ENCODE data around the gene CXCL14. TPM values are rescaled to one million over a fixed set of nuclear protein-coding genes. Genes with fewer than 3 reads are reported as not detected.

Gene CXCL14
- total and polyA plus RNA-seq, 2 of the 13 experiments (the other 11 are each of a cell fraction or from before 2014, with no cell fraction given): not detected

DNA sequence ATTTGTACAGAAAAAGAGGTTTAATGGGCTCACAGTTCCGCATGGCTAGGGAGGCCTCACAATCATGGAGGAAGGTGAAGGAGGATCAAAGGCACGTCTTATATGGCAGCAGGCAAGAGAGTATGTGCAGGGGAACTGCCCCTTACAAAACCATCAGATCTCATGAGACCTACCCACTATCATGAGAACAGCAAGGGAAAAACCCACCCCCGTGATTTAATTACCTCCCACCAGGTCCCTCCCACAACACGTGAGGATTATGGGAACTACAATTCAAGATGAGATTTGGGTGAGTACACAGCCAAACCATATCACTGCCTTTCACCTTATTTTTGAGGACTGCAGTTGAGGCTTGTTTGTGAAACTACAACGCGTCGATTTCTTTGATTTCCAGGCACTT lies 22.2 kb downstream of the CXCL14 start:
- Histone ChIP-seq H3K36me3 (replicated peaks in 1 of 2; ENCODE audit: control insufficient read depth in 1 of 2, insufficient read depth in 2 of 2, low read length in 2 of 2) (no peaks in the 10 kb centered on the region), H3K4me1 (ENCODE audit: insufficient read depth, low read length) (no peaks in the 10 kb centered on the region), H3K4me2 (ENCODE audit: low read depth, low read length) (no peak overlapping the region), H3K9me3 (ENCODE audit: low read length) (no peaks in the 10 kb centered on the region), H3K4me3 (replicated peaks in 1 of 3; ENCODE audit: insufficient read depth in 1 of 3, low read depth in 2 of 3, low read length in 3 of 3) (no peak overlapping the region), H4K20me1 (ENCODE audit: insufficient read depth, low read length) (no peaks in the 10 kb centered on the region), H3K79me2 (ENCODE audit: insufficient read depth, low read length) (no peaks in the 10 kb centered on the region), H2AFZ (ENCODE audit: low read length) (no peak overlapping the region), H3K27me3 (ENCODE audit: control insufficient read depth in 1 of 2, insufficient read depth in 2 of 2, low read length in 2 of 2) (0 out of 5 replicates have a peak, but pooled peaks cover 0 to 1% of the 10 kb centered on the region in 2 experiments), H3K27ac (ENCODE audit: extremely low read length, insufficient read depth, low read length) (no peak overlapping the region), H3K9ac (ENCODE audit: insufficient read depth, low read depth, low read length) (no peak overlapping the region)
- TF ChIP-seq ZNF44 (CRISPR knock-in tag; IDR thresholded peaks at IDR 0.05) (no peak), KLF12 (CRISPR knock-in tag; IDR thresholded peaks at IDR 0.05; ENCODE audit: borderline replicate concordance) (no peak), SRF (IDR thresholded peaks at IDR 0.05; ENCODE audit: low read depth, low read length) (no peak)
- WGBS (ENCODE audit: low lambda C conversion rate): 43% methylated on average over 7 of the region's 7 CpGs
- in situ Hi-C loops (cut with HindIII; ENCODE audit: extremely low pct_ligation_motif_present, low pct_unique_long_range_greater_than_20kb): loop anchor here (25.0 kb wide), 1 partner anchor 556 kb away; no protein-coding TSS in a partner anchor
- intact Hi-C loops (cut with micrococcal nuclease; ENCODE audit: unreplicated experiment): no loop called here
- no peak for FAIRE-seq
- no peak for ATAC-seq
- POLR2A ChIA-PET: no interaction called here
- CTCF ChIA-PET (ENCODE audit: low intra/inter-chr PET ratio, low total read pairs): no interaction called here
- BruUV-seq (replicated peaks): no TSS peak
- no peak for DNase-seq (ENCODE audit: low spot score)

DNA sequence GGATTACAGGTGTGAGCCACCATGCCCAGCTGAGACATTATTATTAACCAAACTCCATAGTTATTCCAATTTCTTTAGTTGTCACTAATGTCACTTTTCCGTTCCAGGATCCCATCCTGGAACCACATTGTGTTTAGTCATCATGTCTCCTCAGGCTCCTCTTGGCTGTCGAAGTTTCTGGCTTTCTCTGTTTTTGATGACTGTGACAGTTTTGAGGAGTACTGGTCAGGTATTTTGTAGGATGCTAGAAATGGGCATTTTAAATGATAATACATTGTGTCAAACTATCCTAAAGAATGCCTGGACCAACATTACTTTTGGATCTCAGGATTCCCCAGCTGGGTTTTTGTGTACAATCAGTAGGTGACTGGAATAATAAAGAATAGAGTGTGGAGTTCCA lies 23.3 kb downstream of the CXCL14 start:
- intact Hi-C loops (cut with micrococcal nuclease; ENCODE audit: unreplicated experiment): no loop called here
- in situ Hi-C loops (cut with HindIII; ENCODE audit: extremely low pct_ligation_motif_present, low pct_unique_long_range_greater_than_20kb): loop anchor here (25.0 kb wide), 1 partner anchor 557 kb away; no protein-coding TSS in a partner anchor
- ChIA-PET POLR2A (no interaction called here), CTCF (ENCODE audit: low intra/inter-chr PET ratio, low total read pairs) (no interaction called here)
- 0 out of 5 replicates have a peak, but pooled peaks cover 0 to 1% of the 10 kb centered on the region in 2 experiments for H3K27me3 ChIP-seq (ENCODE audit: control insufficient read depth in 1 of 2, insufficient read depth in 2 of 2, low read length in 2 of 2)
- no peak overlapping the region for H3K9ac ChIP-seq (ENCODE audit: insufficient read depth, low read depth, low read length)
- no peaks in the 10 kb centered on the region for H3K79me2 ChIP-seq (ENCODE audit: insufficient read depth, low read length)
- no peak for DNase-seq (ENCODE audit: low spot score)
- no peaks in the 10 kb centered on the region for H3K36me3 ChIP-seq (replicated peaks in 1 of 2; ENCODE audit: control insufficient read depth in 1 of 2, insufficient read depth in 2 of 2, low read length in 2 of 2)
- H3K9me3 ChIP-seq (ENCODE audit: low read length): no peaks in the 10 kb centered on the region
- FAIRE-seq: no peak
- 12% methylated on average over 2 of the region's 2 CpGs for WGBS (ENCODE audit: low lambda C conversion rate)
- BruUV-seq (replicated peaks): no TSS peak
- no peak overlapping the region for H3K4me3 ChIP-seq (replicated peaks in 1 of 3; ENCODE audit: insufficient read depth in 1 of 3, low read depth in 2 of 3, low read length in 3 of 3)
- H3K4me2 ChIP-seq (ENCODE audit: low read depth, low read length): no peak overlapping the region
- H3K4me1 ChIP-seq (ENCODE audit: insufficient read depth, low read length): no peaks in the 10 kb centered on the region
- H4K20me1 ChIP-seq (ENCODE audit: insufficient read depth, low read length): 0 out of 2 replicates have a peak, but pooled peaks cover 2% of the 10 kb centered on the region
- no peak overlapping the region for H3K27ac ChIP-seq (ENCODE audit: extremely low read length, insufficient read depth, low read length)
- TF ChIP-seq TOE1 (CRISPR knock-in tag; IDR thresholded peaks at IDR 0.05): no peak
- TF ChIP-seq, protein P1, sequence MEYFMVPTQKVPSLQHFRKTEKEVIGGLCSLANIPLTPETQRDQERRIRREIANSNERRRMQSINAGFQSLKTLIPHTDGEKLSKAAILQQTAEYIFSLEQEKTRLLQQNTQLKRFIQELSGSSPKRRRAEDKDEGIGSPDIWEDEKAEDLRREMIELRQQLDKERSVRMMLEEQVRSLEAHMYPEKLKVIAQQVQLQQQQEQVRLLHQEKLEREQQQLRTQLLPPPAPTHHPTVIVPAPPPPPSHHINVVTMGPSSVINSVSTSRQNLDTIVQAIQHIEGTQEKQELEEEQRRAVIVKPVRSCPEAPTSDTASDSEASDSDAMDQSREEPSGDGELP (IDR thresholded peaks at IDR 0.05; ENCODE audit: borderline replicate concordance, low read depth): no peak
- TF ChIP-seq MAFK (conservative IDR thresholded peaks at IDR 0.05 in 1 of 2, IDR thresholded peaks at IDR 0.05 in 1 of 2; ENCODE audit: low read length in 2 of 2): peak; percentile 89 to 92
- peak; percentile 90 for TF ChIP-seq MAFF (IDR thresholded peaks at IDR 0.05; ENCODE audit: low read depth, low read length)
- H2AFZ ChIP-seq (ENCODE audit: low read length): no peak overlapping the region
- ATAC-seq: no peak

Measured in HepG2 (cell line).